ENCODE measurements around the gene RNF13.
"Not testable (repeated sequence)": the region's sequence is repeated elsewhere in the genome, so short reads cannot be mapped to it uniquely, and the experiment has no call there.

The RNF13 gene

DNA sequence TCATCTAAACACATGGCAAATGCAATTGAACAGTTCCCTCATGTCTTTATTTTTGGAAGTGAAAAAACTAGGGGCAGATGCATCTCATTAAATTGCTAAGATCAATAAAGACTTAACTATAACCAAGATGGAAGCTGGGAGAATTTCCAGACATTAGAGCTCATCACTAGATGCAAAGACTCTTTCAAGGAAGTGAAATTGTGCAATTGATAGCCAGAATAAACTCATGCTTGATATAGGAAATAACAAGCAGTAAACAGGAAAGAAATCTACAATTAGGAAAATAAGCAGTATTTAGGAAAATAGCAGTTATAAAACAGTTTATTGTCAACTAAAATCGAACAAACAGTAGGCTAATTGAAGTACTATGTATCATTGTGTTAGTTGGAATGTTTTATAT is 11.8 kb upstream of the RNF13 start:
- FAIRE-seq, result no peak
- no peak for DNase-seq (ENCODE audit: low spot score)

GRCh38 chr3:149801639-149802038 is 11.4 kb upstream of the RNF13 start:
- DNase-seq (ENCODE audit: low spot score) (no peak), FAIRE-seq (no peak)

- no peak for DNase-seq (ENCODE audit: low spot score)
- no peak for FAIRE-seq
These were observed 6.7 kb upstream of the RNF13 start for GRCh38 chr3:149806171-149806778.

GRCh38 chr3:149808209-149808829 is 4.7 kb upstream of the RNF13 start:
- FAIRE-seq (no peak), DNase-seq (ENCODE audit: low spot score) (peak; percentile 64)

DNA sequence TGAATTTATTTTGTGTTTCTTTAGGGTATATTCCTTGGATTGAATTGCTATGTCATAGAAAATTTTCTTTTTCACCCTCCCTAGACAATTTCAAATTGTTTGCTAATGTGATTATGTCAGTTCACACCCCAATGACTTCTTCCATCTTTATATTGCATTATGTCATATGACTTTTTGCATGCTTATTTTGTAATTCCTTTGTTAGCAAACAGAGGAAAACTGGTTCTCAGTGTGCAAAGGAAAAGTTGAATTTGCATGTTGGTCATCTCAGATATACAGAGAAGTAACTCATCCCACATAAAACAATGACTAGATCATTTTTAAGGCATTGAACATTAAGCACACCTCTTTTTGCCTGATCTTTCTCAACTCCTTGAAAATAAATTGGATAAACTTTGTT is 3.3 kb upstream of the RNF13 start:
- DNase-seq (ENCODE audit: low spot score) (no peak), FAIRE-seq (no peak)

- DNase-seq (ENCODE audit: low spot score) (no peak), FAIRE-seq (no peak)
These were observed 2.2 kb upstream of the RNF13 start for GRCh38 chr3:149810846-149811245.

- FAIRE-seq (no peak), DNase-seq (ENCODE audit: low spot score) (no peak)
These were observed 830 bp upstream of the RNF13 start for GRCh38 chr3:149812165-149812605.

DNA sequence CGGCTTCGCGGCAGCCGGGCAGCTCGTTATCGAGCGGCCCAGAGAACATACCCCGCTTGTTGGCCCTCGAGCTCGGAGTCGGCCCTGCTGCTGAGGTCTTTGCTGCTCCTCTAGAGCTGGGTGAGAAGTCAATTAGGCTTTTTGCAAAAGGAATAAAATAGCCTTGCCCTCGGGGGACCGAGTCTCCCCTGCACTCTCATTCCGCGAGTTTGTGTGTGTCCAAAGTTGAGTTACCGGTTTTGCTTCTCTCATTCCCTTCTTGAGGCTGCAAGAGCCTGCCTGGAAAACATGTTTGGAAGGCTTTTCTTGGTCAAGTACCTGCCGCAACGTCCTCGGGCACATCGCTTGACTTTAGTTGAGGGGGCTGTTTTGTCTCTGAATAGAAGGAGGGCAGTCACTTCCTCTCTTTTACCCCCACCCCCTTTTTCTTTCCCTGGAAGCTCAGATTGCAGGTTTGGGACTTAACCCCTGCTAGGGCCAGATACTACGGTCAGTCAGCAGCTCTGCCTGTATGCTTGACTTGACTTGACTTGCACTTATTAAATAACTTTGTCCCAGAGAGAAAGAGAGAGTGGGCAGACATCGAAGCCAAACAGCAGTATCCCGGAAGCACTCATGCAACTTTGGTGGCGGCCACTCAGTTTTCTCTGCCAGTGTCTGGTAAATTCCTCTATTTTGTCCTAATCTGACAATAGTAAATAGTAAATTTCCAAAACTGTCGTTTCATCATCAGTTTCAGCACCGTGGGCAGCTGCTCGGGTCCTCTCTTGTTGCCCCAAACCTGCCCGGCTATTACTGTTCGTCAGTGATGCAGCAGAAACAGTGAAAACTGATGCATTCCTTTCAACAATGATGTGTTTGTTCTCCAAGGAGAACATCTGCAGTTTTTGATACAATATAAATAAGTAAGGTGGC is 609 bp downstream of the RNF13 start:
- FAIRE-seq (no peak), DNase-seq (ENCODE audit: low spot score) (peak; percentile 13)

DNA sequence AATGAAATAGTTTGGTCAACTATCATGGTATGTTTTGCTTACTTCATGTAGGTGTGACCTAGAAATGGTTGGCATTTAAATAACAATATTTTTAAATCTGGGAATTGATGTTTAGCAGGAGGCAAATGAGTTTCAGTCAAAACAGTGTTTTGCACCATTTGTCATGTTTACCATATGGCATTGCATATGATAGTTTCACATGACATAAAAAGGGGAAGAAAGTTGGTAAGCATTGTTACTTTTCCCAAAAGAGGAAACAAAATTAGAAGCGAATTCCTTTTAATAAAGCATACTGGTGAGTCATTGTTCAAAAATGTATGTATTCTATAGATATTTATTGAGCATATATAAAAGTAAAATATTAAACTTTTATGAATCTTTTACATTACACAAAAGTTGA is 2.3 kb downstream of the RNF13 start:
- DNase-seq (ENCODE audit: low spot score) (no peak), FAIRE-seq (no peak)

- no peak for DNase-seq (ENCODE audit: low spot score)
- no peak for FAIRE-seq
These were observed 2.7 kb downstream of the RNF13 start for GRCh38 chr3:149815728-149816127.

- DNase-seq (ENCODE audit: low spot score) (no peak), FAIRE-seq (no peak)
These were observed 3.3 kb downstream of the RNF13 start for GRCh38 chr3:149816311-149816710.

DNA sequence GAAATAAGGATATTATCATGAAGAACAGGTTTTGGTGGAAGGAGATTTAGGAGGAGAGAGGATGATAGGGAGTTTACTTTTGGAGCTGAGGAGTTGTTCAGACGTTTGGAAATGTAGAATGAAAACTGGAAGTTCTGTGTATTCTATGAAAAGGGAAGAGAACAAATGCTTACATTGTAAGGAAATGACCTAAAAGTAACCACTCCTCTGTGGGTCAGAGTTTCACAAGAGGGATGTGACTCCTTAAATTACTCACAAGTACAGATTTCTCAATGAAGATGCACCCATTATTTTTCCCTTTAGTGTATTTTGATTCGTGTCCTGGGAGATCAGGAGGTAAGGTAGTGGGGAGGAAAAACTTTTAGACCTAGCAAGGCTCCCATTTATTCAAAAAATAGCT is 4.0 kb downstream of the RNF13 start:
- no peak for DNase-seq (ENCODE audit: low spot score)
- no peak for FAIRE-seq

DNA sequence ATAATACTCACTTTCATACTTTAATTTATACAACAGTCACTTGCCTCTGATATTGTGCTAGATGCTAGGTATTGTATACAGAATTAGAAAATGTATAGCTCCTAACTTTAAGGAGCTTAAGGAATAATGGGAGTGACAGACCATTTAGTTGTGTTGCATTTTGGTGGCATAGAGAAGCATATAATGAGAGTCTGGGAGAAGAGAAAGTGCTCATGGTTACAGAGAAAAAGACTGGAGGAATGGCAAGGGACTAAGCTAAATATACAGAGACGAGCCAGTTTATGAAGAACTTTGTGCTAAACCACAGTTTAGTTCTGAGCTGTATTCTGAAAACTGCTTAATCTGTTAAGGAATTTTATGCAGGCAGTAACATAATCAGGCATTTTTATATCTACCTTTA is 6.4 kb downstream of the RNF13 start:
- no peak for FAIRE-seq
- DNase-seq (ENCODE audit: low spot score), result no peak

DNA sequence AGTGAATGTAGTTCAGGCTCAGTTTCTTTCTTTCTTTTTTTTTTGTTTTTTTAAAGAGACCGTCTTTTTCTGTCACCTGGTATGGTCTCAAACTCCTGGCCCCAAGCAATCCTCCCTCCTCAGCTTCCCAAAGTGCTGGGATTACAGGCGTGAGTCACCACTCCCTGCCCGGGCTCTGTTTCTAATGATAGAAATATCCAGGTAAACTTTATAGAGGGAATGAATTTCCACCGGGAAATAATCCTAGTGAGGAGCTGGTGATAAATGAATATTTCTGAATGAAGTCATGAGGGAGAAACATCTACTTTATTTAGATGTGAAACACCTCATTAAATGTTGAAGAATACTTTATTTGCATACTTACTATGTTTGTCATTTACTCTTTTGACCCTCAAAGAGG is 7.2 kb downstream of the RNF13 start:
- no peak for FAIRE-seq
- no peak for DNase-seq (ENCODE audit: low spot score)

GRCh38 chr3:149826636-149827035 is 13.6 kb downstream of the RNF13 start:
- FAIRE-seq, result no peak
- no peak for DNase-seq (ENCODE audit: low spot score)

GRCh38 chr3:149828390-149828789 is 15.4 kb downstream of the RNF13 start:
- DNase-seq (ENCODE audit: low spot score) (no peak), FAIRE-seq (no peak)

GRCh38 chr3:149829631-149830030 is 16.6 kb downstream of the RNF13 start:
- FAIRE-seq; DNase-seq (ENCODE audit: low spot score): not testable (repeated sequence)

GRCh38 chr3:149830902-149831301 is 17.9 kb downstream of the RNF13 start:
- no peak for FAIRE-seq
- DNase-seq (ENCODE audit: low spot score), result no peak

- FAIRE-seq, result no peak
- no peak for DNase-seq (ENCODE audit: low spot score)
These were observed 18.3 kb downstream of the RNF13 start for GRCh38 chr3:149831321-149831720.

GRCh38 chr3:149832086-149832485 is 19.1 kb downstream of the RNF13 start:
- DNase-seq (ENCODE audit: low spot score) (no peak), FAIRE-seq (no peak)

GRCh38 chr3:149833241-149833640 is 20.2 kb downstream of the RNF13 start:
- FAIRE-seq (no peak), DNase-seq (ENCODE audit: low spot score) (no peak)

DNA sequence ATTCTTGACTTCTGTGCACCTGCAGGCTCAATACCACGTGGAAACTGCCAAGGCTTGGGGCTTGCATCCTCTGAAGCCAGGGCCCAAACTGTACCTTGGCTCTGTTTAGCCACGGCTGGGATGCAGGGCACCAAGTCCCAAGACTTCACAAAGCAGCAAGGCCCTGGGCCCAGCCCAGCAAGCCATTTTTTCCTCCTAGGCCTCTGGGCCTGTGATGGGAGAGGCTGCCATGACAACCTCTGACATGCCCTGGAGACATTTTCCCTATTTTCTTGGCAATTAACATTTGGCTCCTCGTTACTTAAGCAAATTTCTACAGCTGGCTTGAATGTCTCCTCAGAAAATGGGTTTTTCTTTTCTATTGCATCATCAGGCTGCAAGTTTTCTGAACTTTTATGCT is 25.5 kb downstream of the RNF13 start:
- DNase-seq (ENCODE audit: low spot score); FAIRE-seq: not testable (repeated sequence)

Measured in urothelium cell line (cell line).